GM18519 (cell line): Measurements from ENCODE around the gene ZDHHC14.

Experiments used
- ATAC-seq: cut with Tn5 transposase; IDR thresholded peaks from one replicate; pipeline ENCODE4 v1.9.1; 2021; ENCODE audit warnings: mild to moderate bottlenecking, moderate library complexity; ENCODE audit not compliant: unreplicated experiment, low FRiP score

Gene ZDHHC14

GRCh38 chr6:157605484-157605883 lies 224.5 kb downstream of the ZDHHC14 start:
- no peak for ATAC-seq

- ATAC-seq: no peak
These were observed 225.5 kb downstream of the ZDHHC14 start for GRCh38 chr6:157606516-157606915.

GRCh38 chr6:157607317-157608109 lies 226.5 kb downstream of the ZDHHC14 start:
- no peak for ATAC-seq

GRCh38 chr6:157608221-157609075 lies 227.5 kb downstream of the ZDHHC14 start:
- ATAC-seq: no peak

GRCh38 chr6:157609117-157609516 lies 228.1 kb downstream of the ZDHHC14 start:
- no peak for ATAC-seq

- ATAC-seq: no peak
These were observed 228.6 kb downstream of the ZDHHC14 start for GRCh38 chr6:157609556-157609955.

- ATAC-seq: no peak
These were observed 229.5 kb downstream of the ZDHHC14 start for GRCh38 chr6:157610451-157610999.

GRCh38 chr6:157611406-157611805 lies 230.4 kb downstream of the ZDHHC14 start:
- no peak for ATAC-seq

- no peak for ATAC-seq
These were observed 232.1 kb downstream of the ZDHHC14 start for GRCh38 chr6:157613011-157613522.

GRCh38 chr6:157614026-157614568 lies 233.1 kb downstream of the ZDHHC14 start:
- no peak for ATAC-seq

GRCh38 chr6:157615420-157615769 lies 234.4 kb downstream of the ZDHHC14 start:
- ATAC-seq: no peak

- no peak for ATAC-seq
These were observed 235.0 kb downstream of the ZDHHC14 start for GRCh38 chr6:157615951-157616350.

- ATAC-seq: no peak
These were observed 240.0 kb downstream of the ZDHHC14 start for GRCh38 chr6:157620944-157621343.

GRCh38 chr6:157621406-157621805 lies 240.4 kb downstream of the ZDHHC14 start:
- ATAC-seq: no peak

- no peak for ATAC-seq
These were observed 241.4 kb downstream of the ZDHHC14 start for GRCh38 chr6:157622427-157622826.

- ATAC-seq: no peak
These were observed 244.1 kb downstream of the ZDHHC14 start for GRCh38 chr6:157625111-157625510.

- no peak for ATAC-seq
These were observed 244.8 kb downstream of the ZDHHC14 start for GRCh38 chr6:157625764-157626163.

GRCh38 chr6:157627195-157627966 lies 246.4 kb downstream of the ZDHHC14 start:
- ATAC-seq: no peak

GRCh38 chr6:157628463-157628862 lies 247.5 kb downstream of the ZDHHC14 start:
- no peak for ATAC-seq

GRCh38 chr6:157629220-157629619 lies 248.2 kb downstream of the ZDHHC14 start:
- ATAC-seq: no peak
